Limb (tissue), 2 donors: ENCODE data around the gene ATP6V1F.

ENCODE experiments used
- DNase-seq, 2 donors: peaks; one replicate each; pipeline ENCODE4 v3.0.0-alpha.2; 2016; ENCODE audit errors: extremely low spot score in 2 of 2

ATP6V1F gene, protein sequence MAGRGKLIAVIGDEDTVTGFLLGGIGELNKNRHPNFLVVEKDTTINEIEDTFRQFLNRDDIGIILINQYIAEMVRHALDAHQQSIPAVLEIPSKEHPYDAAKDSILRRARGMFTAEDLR

DNA sequence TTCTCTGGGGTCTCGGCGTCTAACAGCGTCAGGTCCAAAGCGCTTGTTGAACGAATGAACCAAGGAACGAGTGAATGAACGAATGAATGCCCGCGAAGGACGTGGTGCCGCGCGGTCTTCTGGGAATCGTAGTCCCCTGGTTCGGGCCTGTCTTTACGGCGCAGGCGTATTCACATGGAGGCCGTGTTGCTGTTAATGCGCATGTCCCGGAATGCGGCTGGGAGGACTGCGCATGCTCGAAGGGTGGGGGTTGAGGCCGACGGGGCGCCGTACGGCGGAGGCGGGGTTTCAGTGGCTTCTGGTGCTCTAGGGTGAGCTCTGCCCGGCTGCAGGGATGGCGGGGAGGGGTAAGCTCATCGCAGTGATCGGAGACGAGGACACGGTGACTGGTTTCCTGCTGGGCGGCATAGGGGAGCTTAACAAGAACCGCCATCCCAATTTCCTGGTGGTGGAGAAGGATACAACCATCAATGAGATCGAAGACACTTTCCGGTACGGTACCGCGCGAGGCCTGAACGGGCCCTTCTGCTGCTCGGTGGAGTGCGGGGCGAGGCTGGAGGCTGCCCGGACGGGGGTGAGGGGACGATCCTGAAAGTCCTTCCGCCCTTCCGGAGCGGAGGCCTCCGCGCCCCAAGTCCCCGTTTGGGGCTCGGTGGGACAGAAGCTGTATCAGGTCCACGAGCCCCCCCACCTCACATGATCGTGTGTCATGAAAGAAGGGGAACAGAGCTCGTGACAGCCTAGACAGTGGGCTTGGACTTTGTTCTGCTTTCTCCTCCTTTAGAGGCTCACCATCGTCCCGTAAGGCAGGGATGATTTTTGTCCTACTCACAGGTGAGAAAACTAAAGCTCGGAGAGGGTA is at the start of gene ATP6V1F:
TSS of gene ATP6V1F (plus strand) at position 286 of the 862 bp plus-strand sequence. CDS start at position 335, 49 bp downstream.
- DNase-seq = peak; percentile 98 to 100

DNA sequence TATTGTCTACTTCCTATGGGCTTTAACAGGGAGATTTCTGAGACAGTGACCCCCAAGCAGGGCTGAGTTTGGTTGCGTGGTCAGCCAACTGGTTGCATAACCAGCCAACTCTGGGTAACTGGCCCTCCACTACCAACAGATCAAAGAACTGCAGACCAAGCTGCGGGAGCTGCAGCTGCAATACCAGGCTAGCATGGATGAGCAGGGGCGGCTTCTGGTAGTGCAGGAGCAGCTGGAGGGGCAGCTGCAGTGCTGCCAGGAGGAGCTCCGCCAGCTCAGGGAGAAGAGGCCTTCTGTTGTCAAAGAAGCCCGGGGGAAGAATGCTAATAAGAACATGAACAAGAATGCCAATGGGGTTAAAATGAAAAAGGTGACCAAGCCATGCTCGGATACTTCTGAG is 48.2 kb upstream of the ATP6V1F start:
- no peak for DNase-seq

DNA sequence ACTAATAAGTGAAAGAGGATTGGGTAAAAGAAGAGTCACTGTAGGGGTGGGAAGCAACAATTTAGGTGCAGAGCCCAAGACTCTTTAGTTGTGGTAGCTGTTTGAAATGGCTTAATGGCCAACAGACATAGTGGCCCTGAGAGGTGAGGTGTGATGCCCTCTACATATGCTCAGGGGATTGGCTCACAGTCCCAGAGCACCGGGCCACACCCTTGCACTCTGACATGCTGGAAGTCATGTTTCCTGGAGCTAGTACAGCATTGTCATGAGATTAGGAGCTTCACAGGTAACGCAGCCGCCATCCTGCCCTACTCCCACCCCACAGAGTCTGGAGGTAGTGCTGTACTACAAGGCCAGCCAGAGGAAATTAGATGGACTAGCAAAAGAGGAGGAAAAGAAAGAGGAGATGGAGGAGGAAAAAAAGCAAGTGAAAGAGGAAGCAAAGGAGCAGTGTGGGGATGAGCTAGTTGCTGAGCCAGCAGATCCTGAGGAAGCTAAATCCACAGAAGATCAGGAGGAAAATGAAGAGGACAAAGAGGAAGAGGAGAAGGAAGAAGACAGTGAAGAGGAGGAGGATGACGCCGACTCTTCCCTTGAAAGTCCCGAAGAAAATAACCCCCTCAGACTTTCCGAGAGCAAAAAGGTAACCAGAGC is 47.2 kb upstream of the ATP6V1F start:
- DNase-seq = no peak

DNA sequence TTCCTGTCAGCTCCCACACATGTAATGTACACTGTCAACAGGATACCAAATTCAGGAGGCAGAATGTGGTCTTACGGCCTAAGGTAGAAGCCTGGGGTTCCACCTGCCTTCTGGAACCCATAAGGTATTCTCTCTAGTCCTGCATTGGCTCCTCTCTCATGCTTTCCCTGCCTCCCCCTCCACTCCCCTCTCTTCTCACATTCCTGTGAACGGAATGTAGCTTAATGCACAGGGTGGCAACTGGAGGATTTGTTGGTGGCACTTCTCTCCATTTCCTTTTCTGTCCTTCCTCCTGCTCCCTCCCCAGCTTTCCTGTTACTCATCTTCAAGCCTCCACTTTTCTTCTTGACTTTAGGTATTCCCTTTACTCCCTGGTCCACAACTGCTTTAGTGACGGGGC is 44.0 kb upstream of the ATP6V1F start:
- DNase-seq = no peak

DNA sequence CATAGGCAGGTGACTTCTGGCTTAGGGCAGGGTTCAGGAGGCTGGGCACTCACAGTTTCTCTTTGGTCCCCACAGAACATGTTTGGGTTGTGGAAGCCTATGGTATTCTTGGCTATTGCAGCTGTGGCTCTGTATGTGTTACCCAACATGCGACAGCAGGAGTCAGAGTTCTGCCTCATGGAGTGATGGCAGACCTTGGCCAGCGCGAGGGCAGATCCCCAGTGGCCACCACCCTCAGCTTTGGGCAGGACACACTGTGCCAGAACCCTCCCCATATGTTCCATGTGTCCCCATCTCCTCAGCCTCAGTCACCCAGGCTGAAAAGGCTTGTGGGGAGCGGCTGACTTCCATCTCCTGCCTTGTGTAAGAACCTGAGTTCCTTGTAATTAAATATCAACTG is 40.9 kb upstream of the ATP6V1F start:
- no peak for DNase-seq

DNA sequence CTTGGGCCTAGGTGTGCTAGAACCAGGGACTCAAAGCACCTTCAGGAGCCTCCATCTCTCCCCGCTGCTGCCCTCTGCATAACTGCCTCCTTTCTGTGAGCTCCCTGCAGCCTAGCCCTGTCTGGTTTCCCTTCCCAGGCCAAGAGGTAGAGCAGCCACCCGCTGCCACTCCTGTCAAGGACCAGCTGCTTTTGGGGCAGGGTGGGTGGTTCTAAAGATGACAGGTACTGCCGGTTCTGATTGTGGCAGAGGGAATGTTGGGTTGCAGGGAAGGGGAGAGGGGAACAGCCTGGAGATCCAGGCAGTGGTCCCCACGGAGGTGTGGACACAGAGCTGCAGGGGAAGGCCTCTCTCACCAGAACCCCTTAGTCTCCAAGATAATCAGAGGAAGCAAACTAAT is 36.1 kb upstream of the ATP6V1F start:
- no peak for DNase-seq

DNA sequence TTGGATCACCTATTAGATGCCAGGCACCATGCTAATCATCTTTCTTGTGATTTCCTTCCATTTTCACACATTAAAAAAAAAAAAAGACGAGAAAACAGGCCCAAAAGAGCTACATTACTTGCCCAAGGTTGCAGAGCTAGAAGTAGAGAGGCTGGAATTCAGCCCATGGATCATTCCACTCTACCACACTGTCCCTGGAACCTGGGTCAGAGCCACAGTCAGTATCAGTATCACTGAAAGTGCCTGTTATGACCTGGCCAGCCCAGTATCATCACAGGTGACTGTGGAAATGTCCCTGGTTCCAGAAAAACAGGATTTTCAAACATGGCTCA is 35.8 kb upstream of the ATP6V1F start:
- no peak for DNase-seq

DNA sequence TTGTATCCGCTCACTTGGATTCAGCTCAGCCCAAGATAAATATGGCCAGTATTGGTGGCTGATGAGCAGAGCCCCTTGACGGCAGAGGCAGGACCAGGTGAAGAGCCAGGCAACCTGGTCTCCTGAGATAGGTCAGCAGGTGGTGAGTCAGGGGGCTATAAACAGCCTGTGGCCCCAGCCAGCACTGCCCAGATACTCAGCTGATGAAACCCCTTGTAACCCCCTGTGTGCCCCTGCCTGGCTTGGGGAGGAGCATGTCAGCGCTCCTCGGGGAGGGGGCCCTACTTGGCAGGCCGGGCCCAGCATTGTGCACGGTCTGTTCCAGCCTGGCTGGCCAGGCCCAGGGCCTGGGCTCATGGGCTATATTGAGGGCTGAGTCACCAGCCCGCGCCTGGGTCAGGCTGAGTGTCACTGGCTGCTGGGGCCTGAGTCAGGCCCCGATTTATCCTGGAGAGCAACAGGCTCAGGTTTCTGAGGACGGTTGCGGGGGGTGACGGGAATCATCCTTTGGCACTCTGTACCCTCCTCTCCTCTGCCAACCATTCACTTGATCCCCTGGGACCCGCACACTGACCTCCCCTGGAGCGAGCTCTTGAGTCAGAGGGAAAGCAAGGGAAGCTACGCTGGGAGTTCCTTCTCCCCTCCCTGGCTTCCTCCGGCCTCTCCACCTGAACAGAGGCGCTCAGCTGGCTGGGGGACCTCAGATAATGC is 35.3 kb upstream of the ATP6V1F start:
- no peak for DNase-seq

DNA sequence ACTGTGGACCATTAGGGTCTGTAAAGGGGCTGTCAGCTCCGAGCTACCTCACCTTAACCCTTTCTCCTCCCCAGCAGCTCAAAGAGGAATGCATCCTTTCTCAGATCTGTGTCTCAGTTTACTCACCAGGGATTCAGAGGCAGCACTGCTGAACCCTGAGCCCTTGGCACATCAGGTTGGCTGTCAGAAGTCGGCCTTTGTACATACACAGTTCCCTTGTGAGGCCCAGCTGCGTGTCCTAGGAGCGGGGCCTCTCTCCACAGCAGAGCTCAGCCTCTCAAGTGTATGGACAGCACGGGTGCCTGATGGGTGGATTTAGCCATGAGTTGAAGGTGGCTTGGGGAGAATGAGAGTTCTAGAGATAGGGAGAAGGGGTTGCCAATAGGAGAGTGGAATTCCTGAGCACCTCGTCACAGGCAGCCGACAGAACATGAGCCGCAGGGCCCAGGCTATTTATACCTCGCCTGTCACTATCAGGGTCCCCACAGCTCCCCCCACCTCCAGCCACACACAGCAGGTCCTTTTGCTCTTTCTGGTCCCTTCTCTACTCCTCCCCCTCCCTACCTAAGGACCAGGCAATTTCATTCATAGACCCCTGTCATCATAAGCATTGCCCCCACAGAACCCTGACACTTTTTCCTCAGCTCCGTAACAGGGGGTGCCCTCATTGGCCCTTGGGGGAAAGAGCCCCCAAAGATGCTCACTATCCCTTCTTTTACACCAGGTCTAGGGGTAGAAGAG is 34.5 kb upstream of the ATP6V1F start:
- no peak for DNase-seq

DNA sequence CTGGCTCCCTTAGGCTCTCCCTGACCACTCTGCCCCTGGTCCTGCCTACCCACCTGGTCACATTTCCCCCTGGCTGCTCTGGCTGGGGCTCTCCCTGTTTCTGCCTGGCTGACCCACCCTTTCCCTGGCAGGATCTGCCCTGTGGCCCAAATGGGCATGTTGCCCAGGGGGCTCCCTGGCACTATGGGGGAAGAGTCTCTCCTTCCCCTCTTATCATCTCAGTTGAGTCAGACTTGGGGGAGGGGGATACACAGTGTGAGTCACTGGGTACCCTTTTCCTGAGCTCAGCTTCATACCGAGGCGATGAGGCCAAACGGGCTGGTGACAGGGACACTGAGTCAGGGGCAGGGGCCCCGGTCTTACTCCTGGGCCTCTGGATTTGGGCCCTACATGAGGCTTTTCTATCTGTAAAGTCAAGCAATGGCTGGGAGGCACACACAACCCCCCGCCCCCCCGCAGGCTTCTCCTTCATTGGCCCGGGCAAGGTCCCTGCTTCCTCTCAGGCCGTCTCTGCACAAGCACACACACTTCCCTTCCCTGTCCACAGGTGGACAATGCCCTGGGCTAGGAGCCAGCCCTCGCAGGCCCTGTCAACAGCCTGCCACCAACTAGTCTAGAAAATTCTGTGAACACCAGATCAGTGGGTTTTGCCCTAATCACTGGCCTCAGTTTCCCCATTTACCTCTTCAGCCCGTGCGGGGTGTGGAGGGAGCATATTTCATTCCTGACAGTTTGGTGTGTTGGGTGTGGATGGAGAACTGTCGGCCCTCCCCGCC is 33.1 kb upstream of the ATP6V1F start:
- DNase-seq = peak in 1 of 2 donors; percentile 56

DNA sequence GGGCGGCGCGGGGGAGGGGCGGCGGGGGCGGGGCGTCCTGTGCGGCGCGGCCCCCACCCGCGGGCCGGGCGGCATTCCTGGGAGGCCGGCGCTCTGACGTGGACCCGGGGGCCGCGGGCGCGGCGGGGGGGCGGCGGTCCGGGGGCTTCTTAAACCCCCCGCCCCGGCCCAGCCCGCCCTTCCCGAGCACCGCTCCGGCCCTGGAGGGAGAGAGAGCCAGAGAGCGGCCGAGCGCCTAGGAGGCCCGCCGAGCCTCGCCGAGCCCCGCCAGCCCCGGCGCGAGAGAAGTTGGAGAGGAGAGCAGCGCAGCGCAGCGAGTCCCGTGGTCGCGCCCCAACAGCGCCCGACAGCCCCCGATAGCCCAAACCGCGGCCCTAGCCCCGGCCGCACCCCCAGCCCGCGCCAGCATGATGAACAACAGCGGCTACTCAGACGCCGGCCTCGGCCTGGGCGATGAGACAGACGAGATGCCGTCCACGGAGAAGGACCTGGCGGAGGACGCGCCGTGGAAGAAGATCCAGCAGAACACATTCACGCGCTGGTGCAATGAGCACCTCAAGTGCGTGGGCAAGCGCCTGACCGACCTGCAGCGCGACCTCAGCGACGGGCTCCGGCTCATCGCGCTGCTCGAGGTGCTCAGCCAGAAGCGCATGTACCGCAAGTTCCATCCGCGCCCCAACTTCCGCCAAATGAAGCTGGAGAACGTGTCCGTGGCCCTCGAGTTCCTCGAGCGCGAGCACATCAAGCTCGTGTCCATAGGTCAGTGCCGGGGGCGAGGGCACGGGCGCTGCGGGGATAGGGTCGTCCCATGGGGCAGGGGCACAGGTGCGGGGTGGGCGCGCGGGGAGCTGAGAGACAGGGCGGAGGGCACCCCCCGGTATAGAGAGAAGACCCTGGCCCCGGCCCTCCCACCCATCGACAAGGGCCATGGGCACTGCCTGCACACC is 32.2 kb upstream of the ATP6V1F start, which contains the start of gene FLNC:
TSS of gene FLNC (plus strand) at position 176 of the 947 bp plus-strand sequence. CDS start at position 408, 232 bp downstream.
- peak; percentile 68 to 83 for DNase-seq

DNA sequence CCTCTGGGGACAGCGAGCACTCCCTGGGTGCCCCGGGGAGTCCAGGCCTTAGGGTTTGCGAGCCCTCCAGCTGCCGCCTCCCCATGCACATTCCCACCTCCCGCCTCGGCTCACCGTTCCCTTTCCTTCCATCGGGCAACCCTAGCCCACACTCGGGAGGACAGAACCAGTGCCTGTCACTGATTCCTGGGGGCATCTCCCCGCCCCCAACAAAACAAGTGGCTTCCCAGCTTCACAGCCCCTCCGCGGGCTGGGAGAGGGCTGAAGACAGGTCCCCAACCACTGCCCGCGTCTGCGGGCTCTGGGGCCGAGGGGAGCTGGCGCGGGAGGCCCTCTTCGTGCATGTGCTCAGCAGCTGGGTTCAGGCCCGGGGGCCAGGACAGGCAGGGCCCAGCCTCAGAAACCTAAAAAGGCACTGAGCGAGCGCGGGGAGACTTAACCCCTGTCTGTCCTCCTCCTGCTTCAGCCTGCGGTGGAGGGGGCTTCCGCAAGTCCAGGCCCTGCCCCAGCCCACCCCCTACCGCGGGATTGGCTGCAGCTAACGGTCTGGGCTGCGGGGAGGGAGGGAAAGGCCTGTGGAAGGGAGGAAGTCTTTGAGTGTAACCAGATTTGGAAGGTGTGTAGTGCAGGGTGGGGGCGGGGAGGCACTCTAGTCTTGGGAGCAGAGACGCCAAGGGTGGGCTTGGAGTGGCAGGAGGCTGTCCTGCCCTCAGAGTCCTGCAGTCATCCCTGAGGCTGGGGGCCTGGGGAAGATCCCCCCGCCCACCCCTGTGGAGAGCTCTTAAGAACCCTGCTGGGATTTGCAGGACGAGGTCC is 31.3 kb upstream of the ATP6V1F start:
- DNase-seq = peak; percentile 86 to 91

DNA sequence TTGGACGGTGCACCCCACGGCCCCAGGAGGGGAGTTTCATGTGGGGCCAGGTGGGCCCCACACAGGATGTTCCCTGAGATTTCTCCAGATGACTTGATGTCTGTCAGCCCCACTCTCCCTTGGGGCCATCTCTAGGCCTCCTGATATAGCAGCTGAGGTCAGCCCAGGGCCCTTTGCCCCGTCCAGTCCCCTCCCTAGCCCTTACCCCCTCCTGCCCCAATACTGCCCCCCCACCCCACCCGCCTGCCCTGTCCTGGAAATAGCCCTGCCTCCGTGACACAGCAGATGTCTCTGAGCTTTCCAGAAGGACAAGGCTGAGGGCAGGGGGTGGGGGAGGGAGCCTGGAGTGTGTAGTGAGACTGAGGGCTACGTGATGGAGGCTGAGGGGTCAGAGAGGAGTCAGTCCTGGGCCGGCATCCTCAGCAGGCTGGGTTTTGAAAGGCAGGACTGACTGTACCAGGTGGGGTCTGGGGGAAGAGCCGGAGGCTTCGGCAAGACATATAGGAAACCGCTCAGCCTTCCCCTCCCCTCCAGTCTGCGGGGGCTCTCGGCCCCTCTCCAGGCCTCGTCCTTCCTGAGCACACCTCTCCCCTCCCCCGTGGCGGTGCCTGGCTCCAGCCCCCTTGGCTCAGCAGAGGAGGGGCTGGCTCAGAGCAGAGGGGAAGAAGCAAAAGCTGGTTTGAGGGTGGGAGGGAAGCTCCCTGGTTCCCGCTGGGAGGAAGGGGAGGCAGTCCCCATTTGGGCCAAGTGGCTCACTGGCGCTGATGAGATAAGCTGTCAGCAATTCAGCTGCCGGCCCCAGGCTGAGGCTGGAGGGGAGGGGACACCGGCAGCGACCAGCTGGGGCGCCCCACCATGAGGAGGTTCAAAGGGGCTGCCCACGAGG is 30.4 kb upstream of the ATP6V1F start:
- DNase-seq = peak; percentile 89

DNA sequence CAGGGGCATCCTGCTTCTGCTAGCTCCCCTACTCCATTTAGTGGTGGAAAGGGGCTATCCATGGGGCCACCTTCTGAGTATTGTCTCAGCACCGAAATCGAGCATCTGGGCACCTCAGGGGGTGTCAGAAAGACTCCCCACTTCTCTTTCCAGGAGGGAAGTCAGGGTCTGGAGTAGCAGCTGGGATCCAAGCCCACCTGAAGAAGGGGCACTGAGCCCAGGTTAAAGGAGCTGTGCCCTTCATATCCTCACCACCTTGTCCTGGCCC is 29.8 kb upstream of the ATP6V1F start:
- no peak for DNase-seq

DNA sequence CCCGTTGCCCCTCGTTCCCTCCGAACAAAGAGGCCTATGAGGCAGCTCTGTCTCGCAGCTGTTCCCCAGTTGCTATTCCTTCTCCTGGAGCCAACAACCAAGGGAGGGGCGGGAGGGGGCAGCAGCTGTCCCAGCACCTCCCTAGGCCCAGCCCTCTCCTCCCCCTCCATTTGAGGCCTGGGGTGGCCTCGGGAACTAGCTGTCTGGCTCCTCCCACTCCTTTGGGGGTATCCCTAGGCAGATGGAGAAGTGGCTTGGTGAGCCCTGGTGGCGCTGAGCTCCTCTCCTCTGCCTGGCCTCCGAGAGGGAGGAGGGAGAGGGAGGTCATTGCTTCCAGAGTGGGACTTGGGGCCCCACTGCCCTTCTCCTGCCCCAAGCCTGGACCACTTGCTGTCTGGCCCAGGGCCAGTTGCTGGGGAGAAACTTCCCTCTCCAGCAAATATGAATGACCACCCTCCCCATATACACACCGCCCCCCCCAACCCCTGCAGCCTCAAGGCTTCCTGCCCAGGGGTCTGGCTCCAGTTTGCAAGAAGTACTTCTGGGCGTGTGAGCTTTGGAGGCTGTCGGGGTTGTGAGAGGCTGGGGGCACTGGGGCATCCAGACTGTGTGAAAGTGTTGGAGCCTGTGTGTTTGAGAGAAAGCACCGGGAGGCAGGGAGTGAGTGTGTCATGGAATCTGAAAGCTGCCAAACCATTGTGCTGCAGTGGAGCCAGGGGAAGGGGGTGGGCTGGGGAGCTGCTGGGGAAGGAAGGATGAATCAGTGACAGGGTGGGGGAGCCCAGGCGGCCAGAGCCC is 29.3 kb upstream of the ATP6V1F start:
- peak; percentile 87 to 95 for DNase-seq

DNA sequence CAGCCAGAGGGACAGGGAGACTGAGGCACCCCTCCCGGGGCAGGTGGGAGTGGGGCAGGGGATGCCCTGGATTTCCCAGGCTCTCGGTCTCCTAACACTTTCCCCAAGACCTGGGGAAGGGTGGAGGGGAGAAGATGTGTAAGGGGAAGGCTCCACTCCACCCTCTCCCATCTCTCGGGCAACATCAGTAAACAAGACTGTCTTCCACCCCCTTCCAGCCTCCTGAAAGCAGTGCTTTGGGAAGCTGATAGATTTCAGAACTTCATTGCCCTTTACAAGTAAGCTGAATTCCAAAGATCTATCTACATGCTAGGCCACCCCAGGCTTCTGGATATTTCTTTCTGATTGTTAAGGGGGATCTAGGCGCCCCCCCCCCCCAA is 28.7 kb upstream of the ATP6V1F start:
- peak in 1 of 2 donors; percentile 58 for DNase-seq

DNA sequence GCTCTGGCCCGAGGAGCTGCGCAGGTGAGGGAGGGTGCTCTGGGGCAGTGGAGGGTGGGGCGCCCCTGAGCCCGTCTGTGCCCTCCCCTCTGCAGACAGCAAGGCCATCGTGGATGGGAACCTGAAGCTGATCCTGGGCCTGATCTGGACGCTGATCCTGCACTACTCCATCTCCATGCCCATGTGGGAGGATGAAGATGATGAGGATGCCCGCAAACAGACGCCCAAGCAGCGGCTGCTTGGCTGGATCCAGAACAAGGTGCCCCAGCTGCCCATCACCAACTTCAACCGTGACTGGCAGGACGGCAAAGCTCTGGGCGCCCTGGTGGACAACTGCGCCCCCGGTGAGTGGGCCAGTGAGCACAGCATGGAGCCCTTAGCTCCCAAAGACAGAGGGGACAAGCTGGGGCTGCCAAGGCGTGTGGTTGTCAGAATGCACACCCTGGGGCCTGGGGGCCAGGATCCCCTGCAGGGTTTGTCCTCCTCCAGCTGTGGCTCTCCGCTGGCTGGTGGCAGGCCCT is 27.4 kb upstream of the ATP6V1F start:
- no peak for DNase-seq
